Keratinocyte (primary cell): ENCODE data around the gene BRIP1.

Source experiments
- CTCF ChIP-seq, 3 experiments: IDR thresholded peaks in 1 of 3; conservative IDR thresholded peaks in 1 of 3; optimal IDR thresholded peaks in 1 of 3; 2 replicates in 2 of 3; 3 replicates in 1 of 3; pipeline versions ENCODE3 to v1.5.1; 2011; ENCODE audit warnings: low read length in 3 of 3, mild to moderate bottlenecking in 3 of 3, moderate library complexity in 2 of 3, control low read depth in 1 of 3, inconsistent platforms in 1 of 3; ENCODE audit not compliant: insufficient read depth in 2 of 3; ENCODE audit errors: extremely low read depth in 1 of 3
- EZH2 ChIP-seq: IDR thresholded peaks from one replicate; pipeline ENCODE4 v1.6.1; 2012; ENCODE audit warnings: inconsistent platforms, mild to moderate bottlenecking, low read length, moderate library complexity

GRCh38 chr17:61770752-61771533, 92.4 kb downstream of the BRIP1 start:
- TF ChIP-seq CTCF (optimal IDR thresholded peaks at IDR 0.05 in 1 of 3, IDR thresholded peaks at IDR 0.05 in 1 of 3, conservative IDR thresholded peaks at IDR 0.05 in 1 of 3; ENCODE audit: extremely low read depth in 1 of 3, insufficient read depth in 2 of 3, low read length in 3 of 3): no peak
- no peak for TF ChIP-seq EZH2
